ENCODE results near the gene HINT2.

Gene HINT2

GRCh38 chr9:35835766-35836165 is 20.9 kb upstream of the HINT2 start:
- Histone ChIP-seq H3K27me3 (ENCODE audit: control insufficient read depth, low read length) (no peaks in the 10 kb centered on the region), H3K4me2 (ENCODE audit: low read length) (no peak overlapping the region), H3K36me3 (ENCODE audit: control insufficient read depth, low read length) (no peaks in the 10 kb centered on the region), H3K9me3 (ENCODE audit: control insufficient read depth, insufficient read depth, low read length) (no peaks in the 10 kb centered on the region), H4K20me1 (ENCODE audit: control insufficient read depth, insufficient read depth, low read depth, low read length) (no peaks in the 10 kb centered on the region), H3K9me2 (replicated peaks; ENCODE audit: control insufficient read depth, low read length) (no peaks in the 10 kb centered on the region), H3K4me1 (ENCODE audit: control insufficient read depth, low read length) (peaks cover 29% of the 10 kb centered on the region), H3K27ac (ENCODE audit: low read depth, low read length) (no peak overlapping the region), H3K4me3 (ENCODE audit: low read length) (no peak overlapping the region), H3K79me2 (ENCODE audit: control insufficient read depth, low read length) (no peaks in the 10 kb centered on the region), H3F3A (ENCODE audit: control insufficient read depth, insufficient read depth) (0 out of 2 replicates have a peak, but pooled peaks cover 2% of the 10 kb centered on the region)
- TF ChIP-seq CTCF (IDR thresholded peaks at IDR 0.05; ENCODE audit: low read depth, low read length, poor library complexity, severe bottlenecking) (no peak), EZH2phosphoT487 (IDR thresholded peaks at IDR 0.05; ENCODE audit: borderline replicate concordance, low read length) (no peak)

- no peaks in the 10 kb centered on the region for H3K79me2 ChIP-seq (ENCODE audit: control insufficient read depth, low read length)
- H3K4me2 ChIP-seq (ENCODE audit: low read length) = peak overlapping the region; percentile 56
- peaks cover 28% of the 10 kb centered on the region for H3K4me1 ChIP-seq (ENCODE audit: control insufficient read depth, low read length)
- peak overlapping the region; percentile 42; the same call in 1 of the 2 replicates for H3K4me3 ChIP-seq (ENCODE audit: low read length)
- TF ChIP-seq CTCF (IDR thresholded peaks at IDR 0.05; ENCODE audit: low read depth, low read length, poor library complexity, severe bottlenecking) (peak; percentile 54), EZH2phosphoT487 (IDR thresholded peaks at IDR 0.05; ENCODE audit: borderline replicate concordance, low read length) (no peak)
- no peak overlapping the region for H3K27ac ChIP-seq (ENCODE audit: low read depth, low read length)
- no peaks in the 10 kb centered on the region for H3K9me2 ChIP-seq (replicated peaks; ENCODE audit: control insufficient read depth, low read length)
- H3K27me3 ChIP-seq (ENCODE audit: control insufficient read depth, low read length) = no peaks in the 10 kb centered on the region
- no peaks in the 10 kb centered on the region for H4K20me1 ChIP-seq (ENCODE audit: control insufficient read depth, insufficient read depth, low read depth, low read length)
- H3F3A ChIP-seq (ENCODE audit: control insufficient read depth, insufficient read depth) = 0 out of 2 replicates have a peak, but pooled peaks cover 2% of the 10 kb centered on the region
- no peaks in the 10 kb centered on the region for H3K36me3 ChIP-seq (ENCODE audit: control insufficient read depth, low read length)
- no peaks in the 10 kb centered on the region for H3K9me3 ChIP-seq (ENCODE audit: control insufficient read depth, insufficient read depth, low read length)
Measured at GRCh38 chr9:35835216-35835632, 20.4 kb upstream of the HINT2 start.

GRCh38 chr9:35834260-35835215 is 19.7 kb upstream of the HINT2 start:
- H3K27ac ChIP-seq (ENCODE audit: low read depth, low read length) = peak overlapping the region; percentile 34
- H3K9me2 ChIP-seq (replicated peaks; ENCODE audit: control insufficient read depth, low read length) = no peaks in the 10 kb centered on the region
- peak overlapping the region; percentile 42 for H3K4me3 ChIP-seq (ENCODE audit: low read length)

More at GRCh38 chr9:35834260-35835215, 19.7 kb upstream of the HINT2 start:
- Histone ChIP-seq H3F3A (ENCODE audit: control insufficient read depth, insufficient read depth) (0 out of 2 replicates have a peak, but pooled peaks cover 2% of the 10 kb centered on the region), H3K9me3 (ENCODE audit: control insufficient read depth, insufficient read depth, low read length) (no peaks in the 10 kb centered on the region), H3K4me2 (ENCODE audit: low read length) (peak overlapping the region; percentile 56), H3K4me1 (ENCODE audit: control insufficient read depth, low read length) (peaks cover 30% of the 10 kb centered on the region), H3K36me3 (ENCODE audit: control insufficient read depth, low read length) (no peaks in the 10 kb centered on the region), H3K79me2 (ENCODE audit: control insufficient read depth, low read length) (no peaks in the 10 kb centered on the region), H3K27me3 (ENCODE audit: control insufficient read depth, low read length) (no peaks in the 10 kb centered on the region), H4K20me1 (ENCODE audit: control insufficient read depth, insufficient read depth, low read depth, low read length) (no peaks in the 10 kb centered on the region)
- TF ChIP-seq EZH2phosphoT487 (IDR thresholded peaks at IDR 0.05; ENCODE audit: borderline replicate concordance, low read length) (no peak), CTCF (IDR thresholded peaks at IDR 0.05; ENCODE audit: low read depth, low read length, poor library complexity, severe bottlenecking) (no peak)
